SKM-1 (cell line): ENCODE results near the gene ACSM3.
A peak's percentile ranks its signal among the peaks of the same experiment; 100 is the strongest.
"Not testable (repeated sequence)": the region's sequence is repeated elsewhere in the genome, so short reads cannot be mapped to it uniquely, and the experiment has no call there.

Experiments used
- DNase-seq: peaks from one replicate; lab custom pipeline; 2025; ENCODE audit not compliant: unreplicated experiment; lab: John Stamatoyannopoulos, UW

Gene ACSM3

DNA sequence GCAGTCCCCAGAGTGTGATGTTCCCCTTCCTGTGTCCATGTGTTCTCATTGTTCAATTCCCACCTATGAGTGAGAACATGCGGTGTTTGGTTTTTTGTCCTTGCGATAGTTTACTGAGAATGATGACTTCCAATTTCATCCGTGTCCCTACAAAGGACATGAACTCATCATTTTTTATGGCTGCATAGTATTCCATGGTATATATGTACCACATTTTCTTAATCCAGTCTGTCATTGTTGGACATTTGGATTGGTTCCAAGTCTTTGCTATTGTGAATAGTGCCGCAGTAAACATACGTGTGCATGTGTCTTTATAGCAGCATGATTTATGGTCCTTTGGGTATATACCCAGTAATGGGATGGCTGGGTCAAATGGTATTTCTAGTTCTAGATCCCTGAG, 8.0 kb upstream of the ACSM3 start:
- not testable (repeated sequence) for DNase-seq

DNA sequence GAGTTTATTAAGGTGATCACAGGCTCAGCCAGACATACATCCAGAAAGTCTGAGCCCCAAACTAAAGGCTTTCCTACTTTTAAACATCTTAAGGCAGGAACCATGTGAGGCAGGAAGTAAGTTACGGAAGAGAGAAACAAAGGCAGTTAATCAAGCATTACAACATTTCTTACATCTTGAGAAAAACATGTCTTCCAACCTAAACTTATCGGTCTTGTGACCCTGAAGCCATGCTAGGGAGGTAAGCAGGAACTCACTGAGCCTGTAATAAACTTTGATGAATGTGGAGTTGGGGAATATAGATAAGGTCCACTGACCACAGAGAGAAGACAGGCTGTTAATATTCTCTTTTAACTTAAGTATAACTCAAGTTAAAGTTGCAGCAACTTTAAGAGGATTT, 3.5 kb upstream of the ACSM3 start:
- no peak for DNase-seq

DNA sequence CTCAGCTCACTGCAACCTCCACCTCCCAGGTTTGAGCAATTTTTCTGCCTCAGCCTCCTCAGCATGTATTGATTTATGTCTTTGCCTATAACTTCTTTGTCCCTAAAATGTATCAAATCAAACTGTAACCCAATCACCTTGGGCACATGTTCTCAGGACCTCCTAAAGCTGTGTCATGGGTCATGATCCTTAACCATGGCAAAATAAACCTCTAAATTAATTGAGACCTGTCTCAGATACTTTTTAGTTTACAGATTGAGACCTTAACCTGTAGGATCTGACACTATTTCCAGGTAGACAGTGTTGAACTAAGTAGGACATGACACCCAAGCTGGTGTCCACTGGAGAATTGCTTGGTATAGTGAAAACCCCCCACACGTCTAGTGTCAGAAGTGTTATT, 2.6 kb upstream of the ACSM3 start:
- no peak for DNase-seq

DNA sequence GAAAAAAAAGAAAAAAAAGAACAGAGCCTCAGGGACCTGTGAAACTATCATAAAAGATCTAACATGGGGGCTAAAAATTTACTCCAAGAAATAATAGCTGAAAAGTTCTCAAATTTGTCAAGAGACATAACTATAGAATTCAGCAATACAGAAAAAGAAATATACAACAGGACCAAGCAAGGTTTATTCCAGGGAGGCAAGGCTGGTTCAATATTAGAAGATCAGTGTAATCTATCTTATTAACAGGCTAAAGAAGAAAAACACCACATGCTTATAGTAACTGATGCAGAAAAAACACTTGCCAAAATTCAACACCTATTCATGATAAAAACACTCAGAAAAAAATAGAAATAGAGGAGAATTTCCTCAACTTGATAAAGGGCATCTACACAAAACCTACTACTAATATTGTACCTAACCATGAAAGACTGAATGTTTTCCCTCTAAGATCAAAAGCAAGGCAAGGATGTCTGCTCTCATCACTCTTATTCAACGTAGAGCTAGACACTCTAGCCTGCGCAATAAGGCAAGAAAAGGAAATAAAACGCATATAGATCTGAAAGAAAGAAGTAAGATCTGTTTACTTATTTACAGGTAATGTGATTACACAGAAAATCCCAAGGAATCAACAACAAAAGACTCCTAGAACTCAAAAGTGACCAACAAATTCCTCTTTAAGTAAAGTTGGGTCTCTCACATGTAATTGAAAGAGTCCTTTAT, 1.2 kb upstream of the ACSM3 start:
- no peak for DNase-seq

DNA sequence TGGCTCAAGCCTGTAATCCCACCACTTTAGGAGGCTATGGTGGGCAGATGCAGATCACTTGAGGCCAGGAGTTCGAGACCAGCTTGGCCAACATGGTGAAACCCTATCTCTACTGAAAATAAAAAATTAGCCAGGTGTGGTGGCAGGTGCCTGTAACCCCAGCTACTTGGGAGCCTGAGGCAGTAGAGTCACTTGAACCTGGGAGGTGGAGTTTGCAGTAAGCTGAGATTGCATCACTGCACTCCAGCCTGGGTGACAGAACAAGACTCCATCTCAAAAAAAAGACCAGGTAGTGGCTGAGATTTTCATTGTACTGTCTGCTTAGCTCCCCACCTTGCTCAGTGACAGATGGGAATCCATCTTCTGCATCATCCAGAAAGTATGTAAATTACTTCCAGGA, 634 bp downstream of the ACSM3 start:
- not testable (repeated sequence) for DNase-seq

DNA sequence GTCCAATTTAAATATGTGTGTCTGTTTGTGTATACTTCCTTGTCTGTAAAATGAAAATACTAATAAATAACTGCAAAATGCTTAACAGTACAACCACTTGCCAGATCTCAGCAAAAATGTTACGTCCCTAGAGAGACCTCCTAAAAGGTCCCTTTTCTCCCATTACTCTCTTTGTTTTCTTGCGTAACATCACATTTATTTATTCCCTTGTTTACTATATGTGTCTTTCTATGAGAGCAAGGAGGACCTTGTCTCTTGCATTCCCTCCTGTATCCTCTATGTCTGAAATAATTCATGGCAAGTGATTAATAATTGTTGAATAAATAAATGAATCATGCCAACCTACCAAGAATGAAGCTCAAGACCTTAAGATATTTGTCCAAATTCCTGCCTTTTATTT, 1.9 kb downstream of the ACSM3 start:
- DNase-seq = no peak

DNA sequence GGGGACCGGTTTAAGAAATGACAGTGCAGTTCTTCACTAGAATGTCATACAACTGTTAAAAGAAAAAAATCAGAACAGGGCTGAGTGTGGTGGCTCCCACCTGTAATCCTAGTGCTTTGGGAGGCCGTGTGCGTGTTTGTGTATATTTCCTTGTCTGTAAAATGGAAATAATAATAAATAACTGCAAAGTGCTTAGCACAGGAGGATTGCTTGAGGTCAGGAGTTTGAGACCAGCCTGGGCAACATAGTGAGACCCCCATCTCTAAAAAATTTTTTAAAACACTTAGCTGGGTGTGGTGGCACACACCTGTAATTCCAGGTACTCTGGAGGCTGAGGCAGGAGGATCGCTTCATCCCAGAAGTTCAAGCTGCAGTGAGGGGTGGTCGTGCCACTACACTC, 2.5 kb downstream of the ACSM3 start:
- DNase-seq = no peak

DNA sequence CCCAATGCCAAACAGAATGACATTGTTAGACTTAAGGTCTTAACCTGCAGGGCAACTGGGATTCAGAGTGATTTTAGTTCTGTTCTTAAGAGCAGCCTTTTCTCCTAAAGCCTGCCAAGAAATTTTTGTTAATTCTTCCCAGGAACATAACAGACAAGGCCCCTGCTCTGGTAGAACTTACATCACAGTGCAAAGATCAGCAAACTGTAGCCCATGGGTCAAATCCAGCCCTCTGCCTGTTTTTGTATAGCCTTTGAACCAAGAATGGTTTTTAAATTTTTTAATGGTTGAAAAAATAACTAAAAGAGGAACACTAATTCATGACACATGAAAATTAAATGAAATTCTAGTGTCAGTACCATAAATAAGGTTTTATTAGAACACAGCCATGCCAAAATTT, 3.8 kb downstream of the ACSM3 start:
- no peak for DNase-seq

DNA sequence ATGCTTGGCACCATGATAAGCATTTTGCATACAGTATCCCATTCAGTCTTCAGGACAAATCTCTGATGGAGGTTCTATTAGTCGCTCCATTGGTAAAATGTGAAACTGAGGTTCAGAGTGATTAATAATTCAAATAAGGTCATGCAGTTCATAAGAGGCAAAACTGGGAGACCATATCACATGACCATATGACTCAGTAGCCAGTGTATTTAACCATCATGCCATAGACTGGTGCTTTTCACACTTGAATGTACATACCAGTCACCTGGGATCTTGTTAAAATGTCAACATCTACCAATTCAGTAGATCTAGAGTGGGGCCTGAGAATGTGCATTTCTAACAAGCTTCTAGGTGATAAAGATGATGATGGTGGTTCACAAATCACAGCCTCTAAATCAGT, 4.3 kb downstream of the ACSM3 start:
- DNase-seq = no peak

DNA sequence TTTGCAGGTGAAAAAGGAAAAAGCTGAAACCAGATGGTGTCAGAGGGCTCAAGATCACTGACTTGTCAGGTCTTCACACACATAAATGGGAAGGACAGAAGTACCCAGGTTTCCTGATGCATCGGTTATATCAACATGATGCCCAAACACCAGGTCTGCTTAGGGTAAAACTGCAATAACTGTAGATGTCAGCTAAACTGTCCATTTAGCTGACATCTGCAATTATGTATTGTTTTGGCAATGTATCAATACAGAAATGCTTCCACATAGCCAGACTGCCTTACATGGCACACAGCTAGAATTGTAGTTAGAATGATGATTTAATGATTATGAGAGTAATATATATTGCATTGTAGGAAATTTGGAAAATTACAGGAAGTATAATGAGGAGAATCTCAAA, 5.0 kb downstream of the ACSM3 start:
- no peak for DNase-seq

DNA sequence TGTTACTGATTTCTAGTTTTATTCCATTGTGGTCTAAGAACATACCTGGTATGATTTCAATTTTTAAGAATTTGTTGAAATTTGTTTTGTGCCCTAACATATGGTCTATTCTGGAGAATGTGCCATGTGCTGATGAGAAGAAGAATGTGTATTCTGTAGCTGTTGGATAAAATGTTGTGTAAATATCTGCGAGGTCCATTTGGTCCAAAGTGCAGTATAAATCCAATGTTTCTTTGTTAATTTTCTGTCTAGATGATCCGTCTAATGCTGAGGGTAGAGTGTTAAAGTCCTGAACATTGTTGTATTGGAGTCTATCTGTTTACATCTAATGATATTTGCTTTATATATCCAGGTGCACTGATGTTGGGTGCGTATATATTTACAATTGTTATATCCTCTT, 9.9 kb downstream of the ACSM3 start:
- DNase-seq = no peak

DNA sequence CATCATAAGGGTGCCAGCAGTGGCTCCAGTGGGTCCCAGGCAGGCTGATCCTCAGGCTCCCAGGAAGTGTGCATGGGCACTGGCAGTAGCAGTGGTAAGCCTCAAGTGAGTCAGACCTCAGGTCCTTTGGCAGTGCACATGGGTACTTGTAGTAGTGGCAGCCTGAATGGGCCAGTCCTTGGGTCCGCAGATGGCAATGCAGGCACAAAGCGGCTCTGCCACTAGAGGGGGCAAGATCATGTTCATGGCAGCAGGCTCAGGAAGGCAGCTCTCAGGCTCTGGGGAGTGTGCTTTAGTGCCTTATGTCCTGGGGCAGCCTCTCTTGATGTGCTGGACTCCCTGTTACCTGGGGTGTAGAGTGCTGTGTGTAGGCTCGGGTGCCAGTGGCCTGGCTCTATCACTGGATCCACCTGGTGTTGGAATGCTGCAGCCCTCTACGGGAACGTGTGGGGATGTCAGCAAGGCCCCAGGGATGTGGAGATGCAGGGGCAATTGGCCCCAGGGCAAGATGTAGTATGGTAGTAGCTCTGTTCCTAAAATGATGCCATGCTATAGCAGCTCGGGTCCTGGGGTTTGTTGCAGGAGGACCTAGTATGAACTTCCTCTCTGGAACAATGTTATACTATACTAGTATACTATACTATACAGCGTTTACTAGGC, 11.0 kb downstream of the ACSM3 start:
- peak; percentile 18 for DNase-seq

DNA sequence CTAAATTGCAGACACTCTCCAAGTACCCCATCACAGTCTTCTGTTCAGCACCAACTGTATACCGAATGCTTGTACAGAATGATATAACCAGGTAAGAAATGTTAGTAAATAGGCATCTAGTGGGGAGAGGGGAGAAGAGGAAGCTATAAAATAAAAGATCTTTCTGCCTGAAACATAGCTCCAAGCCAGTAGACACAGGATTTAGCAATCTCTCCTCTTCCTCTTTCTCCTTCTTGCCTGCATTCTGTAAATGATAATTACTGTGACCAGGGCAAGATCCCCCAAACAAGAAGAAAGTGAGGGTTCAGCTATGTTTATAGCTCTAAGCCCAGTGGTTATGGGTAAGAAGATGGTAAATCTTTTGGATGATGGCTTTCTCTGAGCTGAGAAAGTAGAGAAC, 17.9 kb downstream of the ACSM3 start:
- DNase-seq = peak; percentile 71

DNA sequence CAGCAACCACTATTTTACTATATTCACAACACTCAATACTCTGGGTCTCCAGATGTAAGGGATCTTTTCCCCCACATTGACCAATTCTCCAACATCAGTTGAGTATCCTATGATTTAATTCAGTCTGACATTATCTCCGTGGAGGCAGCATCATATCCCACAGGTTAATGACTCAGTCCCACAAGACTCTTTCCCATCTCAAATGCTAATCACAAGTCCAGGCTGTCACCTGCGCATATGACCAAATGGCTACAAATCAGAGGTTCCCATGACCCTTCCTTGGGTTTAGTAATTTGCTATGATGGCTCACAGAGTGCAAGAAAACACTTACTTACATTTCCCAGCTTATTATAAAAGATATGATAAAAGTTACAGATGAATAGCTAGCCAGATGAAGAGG, 18.7 kb downstream of the ACSM3 start:
- DNase-seq = no peak

DNA sequence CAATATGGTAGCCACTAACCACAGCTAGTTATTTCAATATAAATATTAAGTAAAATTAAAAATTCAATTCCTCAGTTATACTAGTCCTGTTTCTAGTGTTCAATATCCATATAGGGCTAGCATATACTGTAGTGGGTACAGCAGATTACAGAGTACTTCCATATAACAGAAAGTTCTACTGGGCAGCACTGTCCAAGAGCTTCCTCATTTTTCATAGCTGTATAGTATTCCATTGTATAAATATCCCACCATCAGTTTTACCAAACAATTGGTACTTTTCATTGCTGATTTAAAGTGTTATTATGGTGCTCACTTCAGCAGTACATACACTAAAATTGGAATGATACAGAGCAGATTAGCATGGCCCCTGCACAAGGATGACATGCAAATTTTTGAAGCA, 20.4 kb downstream of the ACSM3 start:
- no peak for DNase-seq

DNA sequence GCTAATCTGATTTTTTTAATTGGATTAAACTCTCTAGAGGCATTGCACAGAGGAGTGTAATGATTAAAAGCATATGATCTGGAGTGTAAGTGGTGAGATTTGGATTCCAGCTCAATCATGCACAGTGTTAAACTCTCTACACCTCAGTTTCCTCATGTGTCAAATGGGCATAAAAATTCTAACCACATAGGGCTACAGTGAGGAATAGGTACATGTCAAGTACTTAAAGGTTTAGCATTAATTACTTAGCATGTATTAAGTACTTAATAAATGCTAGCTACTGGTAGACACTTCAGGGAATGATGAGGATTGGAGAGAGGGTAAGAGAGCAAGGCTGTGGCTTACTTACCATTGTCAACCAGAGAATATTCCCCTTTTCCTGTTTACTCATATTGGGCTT, 25.3 kb downstream of the ACSM3 start:
- no peak for DNase-seq

DNA sequence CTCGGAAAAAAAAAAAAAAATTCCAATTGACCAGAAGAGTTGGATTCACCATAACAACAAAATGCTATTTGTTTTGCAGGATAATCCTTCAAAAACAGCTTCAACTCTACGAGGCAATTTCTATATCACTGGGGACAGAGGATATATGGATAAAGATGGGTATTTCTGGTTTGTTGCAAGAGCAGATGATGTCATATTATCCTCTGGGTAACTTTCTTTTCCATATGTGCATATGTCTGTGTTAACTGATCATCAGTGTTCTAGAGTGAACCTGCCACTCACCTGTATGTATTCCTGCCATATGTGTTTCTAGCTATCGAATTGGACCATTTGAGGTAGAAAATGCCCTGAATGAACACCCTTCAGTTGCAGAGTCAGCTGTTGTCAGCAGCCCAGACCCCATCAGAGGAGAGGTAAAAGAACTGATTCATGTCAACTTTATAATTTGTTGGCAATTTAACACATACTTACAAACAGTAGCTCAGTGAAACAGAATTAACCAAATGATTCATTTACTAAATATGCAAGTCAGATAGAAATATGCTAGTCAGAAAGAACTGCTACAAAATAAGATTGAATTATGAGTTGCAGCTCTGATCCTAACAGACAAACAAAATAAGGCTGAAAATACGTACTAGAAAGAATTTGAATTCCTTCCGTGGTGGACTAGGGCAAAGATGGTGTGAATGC, 28.3 kb downstream of the ACSM3 start:
- no peak for DNase-seq

DNA sequence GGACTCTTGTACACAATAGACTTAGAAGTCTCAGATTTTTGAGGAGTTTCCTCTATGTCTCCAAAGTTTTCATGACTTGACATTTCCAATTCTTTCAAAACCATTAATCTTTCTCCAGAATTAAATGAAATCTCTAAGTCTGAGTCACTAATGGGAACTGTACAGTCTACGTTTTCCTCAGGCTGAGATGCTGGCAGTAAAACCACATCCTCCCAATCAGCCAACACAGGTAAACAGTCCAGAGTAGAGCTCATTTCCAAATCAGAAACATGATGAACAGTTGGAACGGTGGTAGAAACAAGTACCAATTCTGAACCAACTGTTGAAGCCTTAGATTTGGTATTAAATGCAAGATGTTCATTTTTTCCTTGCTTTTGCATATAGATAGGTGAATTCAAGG, 34.5 kb downstream of the ACSM3 start:
- no peak for DNase-seq

DNA sequence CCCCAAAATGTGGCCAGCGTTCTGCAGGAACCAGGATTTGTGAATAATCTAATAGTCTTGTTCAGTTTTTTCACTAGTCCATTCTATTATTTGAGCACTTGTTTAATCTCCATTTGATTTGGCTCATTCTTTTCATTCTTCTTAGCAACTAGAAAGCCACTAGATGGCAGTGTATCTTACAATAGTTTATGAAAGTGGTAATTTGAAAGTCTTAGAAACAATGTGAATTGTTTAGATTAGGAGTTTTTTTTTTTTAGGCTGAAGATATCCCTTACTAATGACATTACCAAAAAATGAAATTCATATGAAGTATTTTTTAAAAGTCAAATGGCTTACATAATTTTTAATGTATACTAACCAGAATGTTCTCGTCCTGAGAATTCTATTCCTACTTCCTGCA, 35.8 kb downstream of the ACSM3 start:
- peak; percentile 33 for DNase-seq

DNA sequence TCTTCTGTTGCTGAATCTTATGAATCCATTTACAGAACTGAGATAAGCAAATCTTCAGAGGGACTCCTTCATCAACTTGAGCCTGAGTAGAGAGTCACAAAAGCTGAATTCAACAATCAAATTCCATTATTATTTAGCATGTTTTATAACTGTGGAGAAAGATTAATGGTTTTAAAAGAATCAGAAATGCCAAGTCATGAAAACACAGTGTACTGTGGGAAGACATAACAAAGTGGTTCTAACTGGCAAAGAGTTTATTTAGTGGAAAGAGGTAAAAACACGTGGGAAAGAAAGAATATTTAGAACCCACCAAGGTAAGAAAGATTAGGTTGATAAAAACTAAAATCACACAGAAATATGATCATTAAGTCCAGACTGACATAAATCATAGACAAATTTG, 37.5 kb downstream of the ACSM3 start:
- no peak for DNase-seq

DNA sequence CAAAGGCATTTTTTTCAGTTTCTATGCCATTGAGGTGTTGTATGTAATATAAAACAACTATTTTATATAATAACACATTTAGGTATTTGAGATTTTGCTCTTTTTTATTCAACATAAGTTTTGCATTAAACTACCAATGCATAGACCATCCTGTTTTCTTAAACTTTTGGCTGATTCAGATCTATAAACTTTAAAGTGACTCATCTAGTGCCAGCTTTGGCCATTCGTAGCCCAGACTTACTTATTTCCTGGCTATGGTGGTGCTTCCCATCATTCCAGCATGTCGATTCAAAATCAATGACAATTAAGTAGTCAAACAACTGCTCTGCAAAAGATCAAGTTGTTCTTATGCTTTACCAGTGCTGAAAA, 39.4 kb downstream of the ACSM3 start:
- no peak for DNase-seq

DNA sequence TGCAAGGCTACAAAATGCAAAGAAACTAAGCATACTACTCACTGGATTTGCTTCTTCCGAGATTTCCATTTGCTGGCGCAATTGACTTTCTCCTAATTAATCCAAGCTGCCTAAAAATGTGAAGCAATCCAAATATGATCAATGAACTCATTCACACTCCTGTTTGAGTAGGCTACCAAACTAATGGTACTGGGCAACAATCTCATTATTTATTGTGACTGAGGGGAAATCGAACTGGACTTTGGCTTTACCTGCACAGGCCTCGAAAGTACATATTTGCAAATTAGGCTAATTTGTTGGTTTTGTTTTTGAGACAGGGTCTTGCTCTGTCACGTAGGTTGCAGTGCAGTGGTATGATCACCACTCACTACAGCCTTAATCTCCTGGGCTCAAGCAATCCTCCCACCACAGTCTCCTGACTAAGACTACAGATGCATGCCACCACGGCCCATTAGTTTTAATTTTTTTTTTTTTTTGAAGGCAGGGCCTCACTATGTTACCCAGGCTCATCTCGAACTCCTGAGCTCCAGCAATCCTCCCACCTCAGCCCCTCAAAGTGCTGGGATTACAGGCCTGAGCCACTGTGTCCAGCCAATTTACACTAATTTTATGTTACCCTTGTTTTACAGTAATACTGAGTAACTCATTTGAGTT, 39.9 kb downstream of the ACSM3 start:
- DNase-seq = no peak
